Measurements from ENCODE around the gene WDFY4. TPM values are rescaled to one million over a fixed set of nuclear protein-coding genes. Genes with fewer than 3 reads are reported as not detected.

WDFY4 gene
- polyA plus RNA-seq, 4 donors = under 0.01 to 3.2 (median 0.88) TPM

DNA sequence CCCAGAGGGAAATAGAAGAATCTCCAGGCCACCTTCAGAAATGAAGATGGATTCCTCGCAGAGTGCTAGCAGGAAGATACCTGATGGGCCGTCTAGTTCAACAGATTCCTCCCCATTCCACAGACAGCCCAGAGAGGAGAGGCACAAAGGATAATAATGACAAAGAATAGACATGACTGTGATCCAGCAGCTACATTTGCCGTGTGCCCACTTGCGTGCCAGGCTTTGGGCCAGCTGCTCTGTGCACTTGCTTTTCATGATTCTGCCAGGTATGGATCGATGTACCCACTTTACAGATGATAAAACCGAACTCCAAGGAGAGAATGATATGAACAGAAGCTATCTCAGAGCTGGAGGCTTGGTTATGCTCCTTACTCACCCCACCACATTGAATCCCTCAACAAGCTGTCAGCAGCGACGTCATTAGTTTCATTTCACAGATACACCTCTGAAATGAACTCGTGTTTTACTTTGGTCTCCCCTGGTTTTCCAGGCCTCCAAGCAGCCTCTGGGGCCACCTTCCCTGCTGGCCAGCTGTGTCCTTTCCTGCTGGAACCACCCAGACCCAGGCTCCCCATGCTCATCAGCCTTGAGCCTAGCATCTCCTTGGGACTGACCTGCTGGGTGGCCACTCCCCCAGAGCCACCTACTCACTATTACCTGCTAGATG lies 11.9 kb upstream of the WDFY4 start:
- peaks cover 0 to 4% (median 0%) of the 10 kb centered on the region in 3 donors for H3K27me3 ChIP-seq (ENCODE audit: control insufficient read depth in 3 of 3, insufficient read depth in 3 of 3, low read length in 3 of 3)
- no peaks in the 10 kb centered on the region for H3K4me1 ChIP-seq (ENCODE audit: control insufficient read depth in 3 of 3, insufficient read depth in 2 of 3, low read depth in 1 of 3, low read length in 2 of 3)
- no peak for FAIRE-seq
- no peak for DNase-seq
- WGBS, 3 donors = 77 to 83% (median 82%) methylated on average over 9 of the region's 9 CpGs
- no peaks in the 10 kb centered on the region for H3K9me3 ChIP-seq (ENCODE audit: control insufficient read depth in 2 of 2, insufficient read depth in 1 of 2, low read depth in 1 of 2, low read length in 1 of 2)
- peak overlapping the region in 1 of 3 donors; percentile 11 for H3K27ac ChIP-seq (ENCODE audit: low read depth in 1 of 3, low read length in 2 of 3)
- H3K4me3 ChIP-seq (ENCODE audit: low read depth in 1 of 3, low read length in 3 of 3) = no peak overlapping the region
- no peaks in the 10 kb centered on the region for H3K36me3 ChIP-seq (ENCODE audit: control insufficient read depth in 3 of 3, insufficient read depth in 2 of 3, low read depth in 1 of 3, low read length in 3 of 3)

DNA sequence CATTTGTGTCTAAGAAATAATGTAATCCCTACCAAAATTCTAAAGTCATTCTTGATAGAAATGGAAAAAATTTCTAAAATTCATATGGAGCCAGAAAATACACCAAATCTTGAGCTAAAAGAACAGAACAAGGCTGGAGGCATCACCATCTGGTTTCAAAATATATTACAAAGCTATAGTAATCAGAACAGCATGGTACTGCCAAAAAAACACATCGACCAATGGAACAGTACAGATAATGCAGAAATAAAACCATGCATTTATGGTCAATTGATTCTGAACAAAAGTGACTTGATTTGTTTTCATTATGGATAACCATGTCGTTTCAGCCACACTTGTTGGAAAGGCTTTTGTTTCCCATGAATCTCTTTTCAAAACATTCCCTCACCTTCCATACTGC lies 7.0 kb upstream of the WDFY4 start:
- H3K36me3 ChIP-seq (ENCODE audit: control insufficient read depth in 3 of 3, insufficient read depth in 2 of 3, low read depth in 1 of 3, low read length in 3 of 3) = no peaks in the 10 kb centered on the region
- no peak for FAIRE-seq
- peaks cover 0 to 4% of the 10 kb centered on the region in 2 donors for H3K9me3 ChIP-seq (ENCODE audit: control insufficient read depth in 2 of 2, insufficient read depth in 1 of 2, low read depth in 1 of 2, low read length in 1 of 2)
- H3K4me1 ChIP-seq (ENCODE audit: control insufficient read depth in 3 of 3, insufficient read depth in 2 of 3, low read depth in 1 of 3, low read length in 2 of 3) = no peaks in the 10 kb centered on the region
- no peak overlapping the region for H3K27ac ChIP-seq (ENCODE audit: low read depth in 1 of 3, low read length in 2 of 3)
- no peak overlapping the region for H3K4me3 ChIP-seq (ENCODE audit: low read depth in 1 of 3, low read length in 3 of 3)
- H3K27me3 ChIP-seq (ENCODE audit: control insufficient read depth in 3 of 3, insufficient read depth in 3 of 3, low read length in 3 of 3) = no peaks in the 10 kb centered on the region
- DNase-seq = no peak
- 83 to 92% (median 87%) methylated on average over 2 of the region's 2 CpGs for WGBS, 3 donors

DNA sequence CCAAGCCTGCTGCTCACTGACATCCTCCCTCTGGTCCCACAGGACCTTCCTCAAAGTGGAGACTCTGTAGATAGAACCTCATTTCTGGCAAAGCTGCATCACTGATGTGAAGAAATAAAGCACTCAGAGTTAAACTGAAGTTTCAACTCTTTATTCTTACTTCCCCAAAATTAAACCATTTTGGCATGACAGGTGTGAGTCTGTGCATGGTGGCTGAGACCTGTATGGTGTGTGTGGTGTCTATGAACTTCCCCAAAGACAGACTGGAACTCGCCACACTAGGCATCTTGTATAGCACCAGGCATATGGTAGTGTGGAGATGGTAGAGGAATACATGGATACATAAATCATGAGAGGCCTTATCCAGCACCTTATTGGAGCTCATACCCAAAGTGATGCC lies 6.6 kb upstream of the WDFY4 start:
- no peak overlapping the region for H3K4me3 ChIP-seq (ENCODE audit: low read depth in 1 of 3, low read length in 3 of 3)
- no peak for FAIRE-seq
- no peak overlapping the region for H3K27ac ChIP-seq (ENCODE audit: low read depth in 1 of 3, low read length in 2 of 3)
- 50 to 87% (median 78%) methylated on average over 1 of the region's 1 CpG for WGBS, 3 donors
- H3K27me3 ChIP-seq (ENCODE audit: control insufficient read depth in 3 of 3, insufficient read depth in 3 of 3, low read length in 3 of 3) = no peaks in the 10 kb centered on the region
- no peak for DNase-seq
- peaks cover 0 to 4% of the 10 kb centered on the region in 2 donors for H3K9me3 ChIP-seq (ENCODE audit: control insufficient read depth in 2 of 2, insufficient read depth in 1 of 2, low read depth in 1 of 2, low read length in 1 of 2)
- no peaks in the 10 kb centered on the region for H3K36me3 ChIP-seq (ENCODE audit: control insufficient read depth in 3 of 3, insufficient read depth in 2 of 3, low read depth in 1 of 3, low read length in 3 of 3)
- no peaks in the 10 kb centered on the region for H3K4me1 ChIP-seq (ENCODE audit: control insufficient read depth in 3 of 3, insufficient read depth in 2 of 3, low read depth in 1 of 3, low read length in 2 of 3)

DNA sequence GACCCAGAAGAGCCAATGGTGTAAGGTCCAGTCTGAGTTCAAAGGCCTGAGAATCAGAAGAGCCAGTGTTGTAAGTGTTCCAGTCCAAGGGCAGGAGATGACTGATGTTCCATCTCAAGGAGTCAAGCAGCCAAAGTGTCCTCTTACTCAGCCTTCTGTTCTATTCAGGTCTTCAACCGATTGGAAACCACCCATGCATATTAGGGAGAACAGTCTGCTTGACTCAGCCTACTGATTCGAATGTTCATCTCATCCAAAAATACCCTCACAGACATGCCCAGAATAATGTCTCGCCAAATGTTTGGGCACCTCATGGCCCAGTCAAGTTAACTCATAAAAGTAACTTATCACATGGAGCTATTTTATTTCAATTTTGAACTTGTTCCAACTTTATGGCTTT lies 2.9 kb upstream of the WDFY4 start:
- Histone ChIP-seq H3K4me3 (ENCODE audit: low read depth in 1 of 3, low read length in 3 of 3) (no peak overlapping the region), H3K4me1 (ENCODE audit: control insufficient read depth in 3 of 3, insufficient read depth in 2 of 3, low read depth in 1 of 3, low read length in 2 of 3) (no peaks in the 10 kb centered on the region), H3K27ac (ENCODE audit: low read depth in 1 of 3, low read length in 2 of 3) (no peak overlapping the region), H3K27me3 (ENCODE audit: control insufficient read depth in 3 of 3, insufficient read depth in 3 of 3, low read length in 3 of 3) (no peaks in the 10 kb centered on the region), H3K36me3 (ENCODE audit: control insufficient read depth in 3 of 3, insufficient read depth in 2 of 3, low read depth in 1 of 3, low read length in 3 of 3) (no peaks in the 10 kb centered on the region), H3K9me3 (ENCODE audit: control insufficient read depth in 2 of 2, insufficient read depth in 1 of 2, low read depth in 1 of 2, low read length in 1 of 2) (peaks cover 0 to 4% of the 10 kb centered on the region in 2 donors)
- no peak for DNase-seq
- FAIRE-seq = no peak
- 76 to 82% (median 80%) methylated on average over 3 of the region's 3 CpGs for WGBS, 3 donors

DNA sequence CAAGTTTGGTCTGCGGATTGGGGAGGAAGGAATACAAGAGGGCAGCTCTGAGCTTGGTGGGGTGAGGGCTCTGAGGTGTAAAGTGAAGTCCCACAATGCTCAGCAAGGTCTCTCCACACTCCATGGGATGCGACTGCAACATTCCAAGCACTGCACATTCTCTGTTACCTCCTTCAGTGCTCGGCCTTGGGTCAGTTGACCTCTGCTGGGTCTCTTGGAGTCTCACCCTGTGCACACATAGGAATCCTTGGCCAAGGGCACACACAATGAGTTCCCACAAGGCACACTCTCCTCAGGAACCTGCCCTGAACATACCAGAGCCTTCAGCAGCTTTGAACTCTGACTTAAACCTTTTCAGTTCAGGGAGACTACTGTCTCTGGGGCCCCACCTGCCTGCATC lies 2.4 kb upstream of the WDFY4 start:
- no peak overlapping the region for H3K4me3 ChIP-seq (ENCODE audit: low read depth in 1 of 3, low read length in 3 of 3)
- H3K4me1 ChIP-seq (ENCODE audit: control insufficient read depth in 3 of 3, insufficient read depth in 2 of 3, low read depth in 1 of 3, low read length in 2 of 3) = no peaks in the 10 kb centered on the region
- H3K9me3 ChIP-seq (ENCODE audit: control insufficient read depth in 2 of 2, insufficient read depth in 1 of 2, low read depth in 1 of 2, low read length in 1 of 2) = peaks cover 0 to 4% of the 10 kb centered on the region in 2 donors
- FAIRE-seq = no peak
- H3K27ac ChIP-seq (ENCODE audit: low read depth in 1 of 3, low read length in 2 of 3) = no peak overlapping the region
- H3K36me3 ChIP-seq (ENCODE audit: control insufficient read depth in 3 of 3, insufficient read depth in 2 of 3, low read depth in 1 of 3, low read length in 3 of 3) = no peaks in the 10 kb centered on the region
- DNase-seq = no peak
- no peaks in the 10 kb centered on the region for H3K27me3 ChIP-seq (ENCODE audit: control insufficient read depth in 3 of 3, insufficient read depth in 3 of 3, low read length in 3 of 3)
- WGBS, 3 donors = 63 to 81% (median 79%) methylated on average over 3 of the region's 3 CpGs

DNA sequence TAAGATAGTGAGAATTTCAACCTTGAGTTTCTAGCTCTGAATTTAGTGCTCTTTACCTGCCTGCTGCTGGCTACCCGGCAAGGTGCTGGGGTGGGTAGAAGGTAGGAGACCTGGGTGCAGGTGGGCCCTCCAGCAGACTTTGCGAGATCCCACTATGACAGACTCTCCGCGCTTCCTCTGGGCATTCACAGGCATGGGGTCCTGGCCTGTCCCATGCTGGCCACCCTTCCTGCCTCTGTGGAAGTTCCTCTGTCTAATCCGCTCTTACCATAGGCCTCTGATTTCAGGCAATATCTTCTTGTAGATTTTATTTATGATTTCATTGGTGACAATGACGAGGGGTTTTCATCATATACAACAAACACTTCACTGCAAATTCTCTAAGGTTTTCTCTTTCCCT lies 1.2 kb upstream of the WDFY4 start:
- FAIRE-seq = no peak
- Histone ChIP-seq H3K27me3 (ENCODE audit: control insufficient read depth in 3 of 3, insufficient read depth in 3 of 3, low read length in 3 of 3) (no peaks in the 10 kb centered on the region), H3K4me1 (ENCODE audit: control insufficient read depth in 3 of 3, insufficient read depth in 2 of 3, low read depth in 1 of 3, low read length in 2 of 3) (no peaks in the 10 kb centered on the region), H3K4me3 (ENCODE audit: low read depth in 1 of 3, low read length in 3 of 3) (no peak overlapping the region), H3K27ac (ENCODE audit: low read depth in 1 of 3, low read length in 2 of 3) (no peak overlapping the region), H3K36me3 (ENCODE audit: control insufficient read depth in 3 of 3, insufficient read depth in 2 of 3, low read depth in 1 of 3, low read length in 3 of 3) (no peaks in the 10 kb centered on the region), H3K9me3 (ENCODE audit: control insufficient read depth in 2 of 2, insufficient read depth in 1 of 2, low read depth in 1 of 2, low read length in 1 of 2) (no peaks in the 10 kb centered on the region)
- no peak for DNase-seq
- WGBS, 3 donors = 89 to 92% (median 90%) methylated on average over 6 of the region's 6 CpGs

DNA sequence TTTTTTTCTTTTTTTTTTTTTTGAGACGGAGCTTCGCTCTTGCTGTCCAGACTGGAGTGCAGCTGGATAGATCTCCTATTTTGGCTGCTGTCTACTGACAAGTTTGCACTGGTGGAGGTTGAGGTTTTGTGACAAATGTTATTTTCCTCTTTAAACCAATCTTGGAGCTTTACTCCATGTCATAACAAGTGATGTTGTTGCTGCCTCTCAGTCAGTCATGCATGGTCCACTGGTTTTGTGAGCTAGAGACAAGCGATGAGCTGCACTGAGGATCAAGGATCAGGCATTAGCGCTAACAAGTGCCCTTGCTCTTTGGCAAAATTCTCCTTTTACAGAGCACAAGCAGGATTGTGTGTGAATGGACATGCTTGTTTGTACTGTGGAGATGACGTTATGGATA lies 805 bp upstream of the WDFY4 start:
- DNase-seq = no peak
- no peaks in the 10 kb centered on the region for H3K9me3 ChIP-seq (ENCODE audit: control insufficient read depth in 2 of 2, insufficient read depth in 1 of 2, low read depth in 1 of 2, low read length in 1 of 2)
- no peak overlapping the region for H3K27ac ChIP-seq (ENCODE audit: low read depth in 1 of 3, low read length in 2 of 3)
- FAIRE-seq = no peak
- 67 to 82% (median 74%) methylated on average over 5 of the region's 5 CpGs for WGBS, 3 donors
- H3K4me1 ChIP-seq (ENCODE audit: control insufficient read depth in 3 of 3, insufficient read depth in 2 of 3, low read depth in 1 of 3, low read length in 2 of 3) = no peaks in the 10 kb centered on the region
- no peaks in the 10 kb centered on the region for H3K27me3 ChIP-seq (ENCODE audit: control insufficient read depth in 3 of 3, insufficient read depth in 3 of 3, low read length in 3 of 3)
- H3K4me3 ChIP-seq (ENCODE audit: low read depth in 1 of 3, low read length in 3 of 3) = no peak overlapping the region
- H3K36me3 ChIP-seq (ENCODE audit: control insufficient read depth in 3 of 3, insufficient read depth in 2 of 3, low read depth in 1 of 3, low read length in 3 of 3) = no peaks in the 10 kb centered on the region

DNA sequence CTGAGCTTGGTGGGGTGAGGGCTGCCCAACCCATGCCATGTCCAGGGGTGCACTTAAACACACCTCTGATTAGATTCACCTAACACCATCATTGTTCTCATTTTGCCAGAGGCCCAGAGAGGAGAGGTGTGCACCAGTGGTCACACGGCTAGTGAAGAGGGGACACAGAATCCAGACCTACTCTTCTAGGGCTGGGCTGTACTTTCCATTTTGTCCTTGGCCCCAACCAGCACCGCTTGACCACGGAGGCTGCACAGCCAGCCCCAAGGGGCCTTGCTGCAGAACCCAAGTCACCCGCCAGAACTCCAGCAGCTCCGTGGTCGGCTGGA lies 246 bp upstream of the WDFY4 start:
- no peak for FAIRE-seq
- peak overlapping the region in 1 of 3 donors; percentile 49 for H3K27ac ChIP-seq (ENCODE audit: low read depth in 1 of 3, low read length in 2 of 3)
- no peaks in the 10 kb centered on the region for H3K9me3 ChIP-seq (ENCODE audit: control insufficient read depth in 2 of 2, insufficient read depth in 1 of 2, low read depth in 1 of 2, low read length in 1 of 2)

DNA sequence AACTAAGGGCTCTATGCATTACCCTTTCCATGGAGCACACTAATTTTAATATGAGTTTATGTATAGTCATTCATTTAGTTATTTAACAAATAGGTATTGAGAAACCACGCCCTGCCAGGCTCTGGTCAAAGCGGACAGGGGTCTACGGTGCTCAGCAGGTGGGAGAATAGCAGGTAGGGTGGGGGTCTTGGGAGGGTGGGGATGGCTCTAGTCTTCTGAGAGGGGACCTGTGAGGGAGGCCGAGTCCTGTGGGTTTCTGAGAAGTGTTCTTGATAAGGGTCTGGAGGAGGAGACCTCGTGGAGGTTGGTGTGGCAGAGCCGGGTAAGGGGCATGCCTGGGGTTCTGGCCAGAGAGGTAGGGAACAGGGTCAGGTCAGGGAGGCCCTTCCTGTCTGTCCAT lies 1.1 kb downstream of the WDFY4 start:
- Histone ChIP-seq H3K27me3 (ENCODE audit: control insufficient read depth in 3 of 3, insufficient read depth in 3 of 3, low read length in 3 of 3) (no peaks in the 10 kb centered on the region), H3K9me3 (ENCODE audit: control insufficient read depth in 2 of 2, insufficient read depth in 1 of 2, low read depth in 1 of 2, low read length in 1 of 2) (no peaks in the 10 kb centered on the region), H3K4me3 (ENCODE audit: low read depth in 1 of 3, low read length in 3 of 3) (no peak overlapping the region), H3K27ac (ENCODE audit: low read depth in 1 of 3, low read length in 2 of 3) (no peak overlapping the region), H3K4me1 (ENCODE audit: control insufficient read depth in 3 of 3, insufficient read depth in 2 of 3, low read depth in 1 of 3, low read length in 2 of 3) (no peaks in the 10 kb centered on the region), H3K36me3 (ENCODE audit: control insufficient read depth in 3 of 3, insufficient read depth in 2 of 3, low read depth in 1 of 3, low read length in 3 of 3) (no peaks in the 10 kb centered on the region)
- FAIRE-seq (no peak), DNase-seq (no peak)
- 76 to 81% (median 78%) methylated on average over 6 of the region's 6 CpGs for WGBS, 3 donors

More for the DNA sequence above, 246 bp upstream of the WDFY4 start:
- no peak for DNase-seq
- Histone ChIP-seq H3K36me3 (ENCODE audit: control insufficient read depth in 3 of 3, insufficient read depth in 2 of 3, low read depth in 1 of 3, low read length in 3 of 3) (no peaks in the 10 kb centered on the region), H3K4me1 (ENCODE audit: control insufficient read depth in 3 of 3, insufficient read depth in 2 of 3, low read depth in 1 of 3, low read length in 2 of 3) (no peaks in the 10 kb centered on the region), H3K4me3 (ENCODE audit: low read depth in 1 of 3, low read length in 3 of 3) (no peak overlapping the region), H3K27me3 (ENCODE audit: control insufficient read depth in 3 of 3, insufficient read depth in 3 of 3, low read length in 3 of 3) (no peaks in the 10 kb centered on the region)
- WGBS, 3 donors = 76 to 86% (median 84%) methylated on average over 6 of the region's 6 CpGs
